ENCODE data around the gene LDLRAP1. TPM values are rescaled to one million over a fixed set of nuclear protein-coding genes. Genes with fewer than 3 reads are reported as not detected.

Gene LDLRAP1
- total and polyA plus RNA-seq, 2 donors (not counting 3 experiments of a cell fraction or from before 2014, with no cell fraction given) = 23.1 to 24.7 TPM

DNA sequence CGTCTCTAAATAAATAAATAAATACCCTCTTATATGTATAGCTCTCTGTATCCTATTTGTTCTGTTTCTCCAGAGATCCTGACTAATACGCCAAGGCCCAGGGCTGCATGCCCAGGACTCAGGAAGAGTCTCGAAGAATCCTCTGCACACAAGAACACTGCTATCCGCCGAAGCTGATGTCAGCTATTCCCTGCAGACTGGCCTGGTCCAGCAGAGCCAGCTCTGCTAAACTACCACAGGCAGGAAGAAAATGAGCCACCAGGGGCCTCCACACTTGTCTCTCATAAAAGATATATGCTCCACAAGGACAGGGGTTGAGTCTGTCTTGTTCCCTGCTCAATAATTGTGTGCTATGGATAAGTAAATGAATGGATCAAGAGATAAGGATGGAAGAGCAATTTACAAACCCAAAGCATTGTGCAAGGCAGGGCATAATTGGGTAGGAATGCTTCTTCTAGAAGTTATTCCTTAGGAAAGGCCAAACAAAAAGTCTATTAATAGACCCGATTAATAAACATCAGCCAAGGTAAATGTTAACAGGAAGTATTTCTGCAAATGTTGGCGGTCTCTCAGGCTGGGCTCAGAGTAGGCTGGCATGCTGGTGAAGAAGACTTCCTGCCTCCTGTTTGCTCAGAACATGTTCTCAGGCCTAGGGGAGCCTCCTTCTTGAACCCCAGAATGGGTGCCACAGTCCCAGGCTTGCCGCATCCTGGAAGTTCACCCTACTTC, 46.9 kb downstream of the LDLRAP1 start:
- Histone ChIP-seq H4K20me1 (replicated peaks; ENCODE audit: control insufficient read depth, extremely low read depth, insufficient read depth, low read length) (no peaks in the 10 kb centered on the region), H3K79me2 (ENCODE audit: control insufficient read depth, insufficient read depth, low read length) (no peaks in the 10 kb centered on the region), H3K9me3 (replicated peaks; ENCODE audit: control insufficient read depth, insufficient read depth, low read length) (no peaks in the 10 kb centered on the region), H3K4me1 (ENCODE audit: control insufficient read depth, extremely low read depth, insufficient read depth, low read length) (no peaks in the 10 kb centered on the region), H3K36me3 (ENCODE audit: control insufficient read depth in 2 of 2, extremely low read depth in 1 of 2, insufficient read depth in 2 of 2, low read length in 2 of 2) (no peaks in the 10 kb centered on the region), H3K27me3 (ENCODE audit: control insufficient read depth in 2 of 2, insufficient read depth in 2 of 2, low read length in 2 of 2) (peaks cover 0 to 2% of the 10 kb centered on the region in 2 experiments), H3K4me2 (ENCODE audit: insufficient read depth, low read length) (no peak overlapping the region), H3K27ac (ENCODE audit: insufficient read depth, low read depth, low read length) (no peak overlapping the region), H3K9me1 (replicated peaks; ENCODE audit: control insufficient read depth, extremely low read depth, insufficient read depth, low read length) (no peaks in the 10 kb centered on the region), H3K9ac (replicated peaks; ENCODE audit: extremely low read depth, insufficient read depth, low read length) (no peak overlapping the region), H2AFZ (ENCODE audit: low read depth, low read length) (no peak overlapping the region), H3K4me3 (replicated peaks in 1 of 3; ENCODE audit: insufficient read depth in 1 of 3, low read depth in 1 of 3, low read length in 3 of 3) (no peak overlapping the region)
- TF ChIP-seq, protein P1, sequence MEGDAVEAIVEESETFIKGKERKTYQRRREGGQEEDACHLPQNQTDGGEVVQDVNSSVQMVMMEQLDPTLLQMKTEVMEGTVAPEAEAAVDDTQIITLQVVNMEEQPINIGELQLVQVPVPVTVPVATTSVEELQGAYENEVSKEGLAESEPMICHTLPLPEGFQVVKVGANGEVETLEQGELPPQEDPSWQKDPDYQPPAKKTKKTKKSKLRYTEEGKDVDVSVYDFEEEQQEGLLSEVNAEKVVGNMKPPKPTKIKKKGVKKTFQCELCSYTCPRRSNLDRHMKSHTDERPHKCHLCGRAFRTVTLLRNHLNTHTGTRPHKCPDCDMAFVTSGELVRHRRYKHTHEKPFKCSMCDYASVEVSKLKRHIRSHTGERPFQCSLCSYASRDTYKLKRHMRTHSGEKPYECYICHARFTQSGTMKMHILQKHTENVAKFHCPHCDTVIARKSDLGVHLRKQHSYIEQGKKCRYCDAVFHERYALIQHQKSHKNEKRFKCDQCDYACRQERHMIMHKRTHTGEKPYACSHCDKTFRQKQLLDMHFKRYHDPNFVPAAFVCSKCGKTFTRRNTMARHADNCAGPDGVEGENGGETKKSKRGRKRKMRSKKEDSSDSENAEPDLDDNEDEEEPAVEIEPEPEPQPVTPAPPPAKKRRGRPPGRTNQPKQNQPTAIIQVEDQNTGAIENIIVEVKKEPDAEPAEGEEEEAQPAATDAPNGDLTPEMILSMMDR (IDR thresholded peaks at IDR 0.05; ENCODE audit: extremely low read depth in 1 of 2, insufficient read depth in 1 of 2, low read depth in 1 of 2, low read length in 2 of 2) = peak in 1 of 2 donors; percentile 8
- TF ChIP-seq EZH2 (IDR thresholded peaks at IDR 0.05; ENCODE audit: borderline replicate concordance, low read depth, low read length, severe bottlenecking) (no peak), MYC (IDR thresholded peaks at IDR 0.05; ENCODE audit: low read depth, low read length) (no peak)
- dilution Hi-C loops (cut with MboI; ENCODE audit: extremely low pct_ligation_motif_present, low sequenced_read_pairs) = no loop called here
- peak; percentile 34 for DNase-seq (ENCODE audit: low read depth, low spot score)
- ChIA-PET POLR2A (no interaction called here), CTCF (interaction anchor here (1.8 kb wide), 1 partner anchor 11 kb away, joined by 8 read pairs; no protein-coding TSS in a partner anchor)
- FAIRE-seq = no peak
- intact Hi-C loops (cut with micrococcal nuclease) = no loop called here
- BruUV-seq (replicated peaks) = no TSS peak

DNA sequence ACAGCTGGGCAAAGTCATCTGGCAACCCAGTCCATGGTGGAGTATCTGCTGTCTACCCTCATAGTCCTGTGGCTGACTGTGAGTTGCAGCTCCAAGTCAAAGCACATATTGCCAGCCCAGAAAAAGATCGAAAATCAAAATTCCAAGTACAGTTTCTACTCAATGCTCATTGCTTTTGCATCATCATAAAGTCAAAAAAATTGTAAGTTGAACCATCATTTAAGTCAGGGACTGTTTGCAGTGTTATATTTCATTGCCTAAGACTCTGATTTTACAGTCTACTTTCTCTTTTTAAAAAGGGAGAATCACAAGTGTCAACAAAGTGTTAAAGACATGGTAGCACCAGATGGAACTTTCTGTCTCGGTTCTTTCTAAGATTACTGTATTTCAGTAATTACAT, 50.5 kb downstream of the LDLRAP1 start:
- no TSS peak for BruUV-seq (replicated peaks)
- no peak overlapping the region for H2AFZ ChIP-seq (ENCODE audit: low read depth, low read length)
- H3K4me2 ChIP-seq (ENCODE audit: insufficient read depth, low read length) = no peak overlapping the region
- no peak overlapping the region for H3K4me3 ChIP-seq (replicated peaks in 1 of 3; ENCODE audit: insufficient read depth in 1 of 3, low read depth in 1 of 3, low read length in 3 of 3)
- H4K20me1 ChIP-seq (replicated peaks; ENCODE audit: control insufficient read depth, extremely low read depth, insufficient read depth, low read length) = no peaks in the 10 kb centered on the region
- DNase-seq (ENCODE audit: low read depth, low spot score) (no peak), FAIRE-seq (no peak)
- TF ChIP-seq POLR2AphosphoS5 (IDR thresholded peaks at IDR 0.05; ENCODE audit: insufficient read depth, low read depth, low read length) (no peak), FOS (IDR thresholded peaks at IDR 0.05; ENCODE audit: borderline replicate concordance, insufficient read depth, low read length) (no peak), EZH2 (IDR thresholded peaks at IDR 0.05; ENCODE audit: borderline replicate concordance, low read depth, low read length, severe bottlenecking) (no peak)
- TF ChIP-seq, protein P2, sequence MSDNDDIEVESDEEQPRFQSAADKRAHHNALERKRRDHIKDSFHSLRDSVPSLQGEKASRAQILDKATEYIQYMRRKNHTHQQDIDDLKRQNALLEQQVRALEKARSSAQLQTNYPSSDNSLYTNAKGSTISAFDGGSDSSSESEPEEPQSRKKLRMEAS (IDR thresholded peaks at IDR 0.05; ENCODE audit: insufficient read depth, insufficient read length) = no peak
- no peaks in the 10 kb centered on the region for H3K9me1 ChIP-seq (replicated peaks; ENCODE audit: control insufficient read depth, extremely low read depth, insufficient read depth, low read length)
- no peaks in the 10 kb centered on the region for H3K9me3 ChIP-seq (replicated peaks; ENCODE audit: control insufficient read depth, insufficient read depth, low read length)
- POLR2A ChIA-PET = no interaction called here
- dilution Hi-C loops (cut with MboI; ENCODE audit: extremely low pct_ligation_motif_present, low sequenced_read_pairs) (no loop called here), intact Hi-C loops (cut with micrococcal nuclease) (no loop called here)
- H3K27me3 ChIP-seq (ENCODE audit: control insufficient read depth in 2 of 2, insufficient read depth in 2 of 2, low read length in 2 of 2) = peaks cover 0 to 4% of the 10 kb centered on the region in 2 experiments
- CTCF ChIA-PET = interaction anchor here (1.4 kb wide), 1 partner anchor 13 kb away, joined by 3 read pairs; no protein-coding TSS in a partner anchor
- H3K79me2 ChIP-seq (ENCODE audit: control insufficient read depth, insufficient read depth, low read length) = no peaks in the 10 kb centered on the region
- H3K27ac ChIP-seq (ENCODE audit: insufficient read depth, low read depth, low read length) = no peak overlapping the region
- H3K4me1 ChIP-seq (ENCODE audit: control insufficient read depth, extremely low read depth, insufficient read depth, low read length) = no peaks in the 10 kb centered on the region
- H3K9ac ChIP-seq (replicated peaks; ENCODE audit: extremely low read depth, insufficient read depth, low read length) = no peak overlapping the region
- H3K36me3 ChIP-seq (ENCODE audit: control insufficient read depth in 2 of 2, extremely low read depth in 1 of 2, insufficient read depth in 2 of 2, low read length in 2 of 2) = no peaks in the 10 kb centered on the region

All from endothelial cell of umbilical vein (primary cell).